ENCODE results near the gene LTBP1. TPM values are rescaled to one million over a fixed set of nuclear protein-coding genes. Genes with fewer than 3 reads are reported as not detected.

Gene LTBP1
- total RNA-seq, 2 experiments from 2014 or later = 0.18 TPM; not detected in 1

DNA sequence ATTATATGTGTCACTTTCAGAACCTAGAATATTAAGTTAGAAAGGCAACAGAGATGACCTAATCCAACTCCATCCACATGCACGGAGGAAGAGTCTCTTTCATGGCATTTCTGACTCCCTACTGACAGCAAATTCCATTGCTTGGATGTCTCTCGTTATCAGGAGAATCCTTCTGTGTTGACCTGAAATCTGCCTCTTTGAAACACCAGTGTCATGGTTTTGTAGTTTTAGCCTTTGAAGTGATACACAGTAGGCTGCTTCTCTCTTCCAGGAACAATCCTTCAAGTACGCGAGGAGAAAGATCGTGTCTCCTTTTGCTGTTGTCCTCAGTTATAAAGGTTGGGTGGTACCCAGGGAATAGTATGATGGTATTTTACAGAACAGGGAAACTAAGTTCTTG, 327.8 kb downstream of the LTBP1 start:
- ATAC-seq (no peak), DNase-seq (no peak)
- Mint-ChIP-seq H3K4me3 (no peak overlapping the region), H3K36me3 (ENCODE audit: low read depth) (no peaks in the 10 kb centered on the region), H3K27ac (no peak overlapping the region), H3K9me3 (no peaks in the 10 kb centered on the region), H3K4me1 (ENCODE audit: low read depth) (peaks cover 9% of the 10 kb centered on the region), H3K27me3 (peaks cover 8% of the 10 kb centered on the region)
- ChIA-PET CTCF (no interaction called here), POLR2A (no interaction called here)
- intact Hi-C loops (cut with micrococcal nuclease) = no loop called here
- TF ChIP-seq, protein P1, sequence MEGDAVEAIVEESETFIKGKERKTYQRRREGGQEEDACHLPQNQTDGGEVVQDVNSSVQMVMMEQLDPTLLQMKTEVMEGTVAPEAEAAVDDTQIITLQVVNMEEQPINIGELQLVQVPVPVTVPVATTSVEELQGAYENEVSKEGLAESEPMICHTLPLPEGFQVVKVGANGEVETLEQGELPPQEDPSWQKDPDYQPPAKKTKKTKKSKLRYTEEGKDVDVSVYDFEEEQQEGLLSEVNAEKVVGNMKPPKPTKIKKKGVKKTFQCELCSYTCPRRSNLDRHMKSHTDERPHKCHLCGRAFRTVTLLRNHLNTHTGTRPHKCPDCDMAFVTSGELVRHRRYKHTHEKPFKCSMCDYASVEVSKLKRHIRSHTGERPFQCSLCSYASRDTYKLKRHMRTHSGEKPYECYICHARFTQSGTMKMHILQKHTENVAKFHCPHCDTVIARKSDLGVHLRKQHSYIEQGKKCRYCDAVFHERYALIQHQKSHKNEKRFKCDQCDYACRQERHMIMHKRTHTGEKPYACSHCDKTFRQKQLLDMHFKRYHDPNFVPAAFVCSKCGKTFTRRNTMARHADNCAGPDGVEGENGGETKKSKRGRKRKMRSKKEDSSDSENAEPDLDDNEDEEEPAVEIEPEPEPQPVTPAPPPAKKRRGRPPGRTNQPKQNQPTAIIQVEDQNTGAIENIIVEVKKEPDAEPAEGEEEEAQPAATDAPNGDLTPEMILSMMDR (IDR thresholded peaks at IDR 0.05) = no peak

DNA sequence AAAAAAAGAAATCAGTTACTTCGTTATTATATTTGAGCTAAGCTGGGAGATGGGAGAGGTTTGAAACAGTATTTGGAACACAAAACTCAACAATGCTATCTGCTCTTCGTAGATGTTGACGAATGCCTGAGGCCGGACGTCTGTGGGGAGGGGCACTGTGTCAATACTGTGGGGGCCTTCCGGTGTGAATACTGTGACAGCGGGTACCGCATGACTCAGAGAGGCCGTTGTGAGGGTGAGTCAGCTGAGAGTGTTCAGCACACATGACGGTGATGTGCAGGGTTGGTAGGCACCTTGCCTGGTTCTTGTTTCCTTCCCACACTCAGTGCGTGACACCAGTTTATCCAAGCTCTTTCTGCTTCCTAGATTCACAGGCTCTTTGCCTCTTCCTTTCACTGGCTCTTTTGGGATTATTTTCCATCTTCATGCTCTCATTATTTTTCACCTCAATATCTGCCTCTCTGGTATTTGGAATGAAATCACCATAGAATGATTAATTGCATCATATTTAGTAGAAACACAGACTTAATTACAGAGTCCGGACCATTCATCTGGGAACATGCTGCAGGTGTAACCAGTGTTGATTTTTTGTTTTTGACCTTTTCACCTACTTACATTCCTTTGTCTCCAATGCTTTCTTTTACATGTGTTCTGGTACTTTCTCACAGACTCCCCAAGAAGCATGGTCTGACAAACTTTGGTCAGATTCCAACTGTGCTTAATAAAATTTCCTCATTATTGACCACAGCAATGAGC, 329.1 kb downstream of the LTBP1 start:
- ChIA-PET POLR2A (interaction anchor here (0.8 kb wide), 1 partner anchor 46 kb away, joined by 3 read pairs; no protein-coding TSS in a partner anchor), CTCF (no interaction called here)
- no peak overlapping the region for H3K27ac Mint-ChIP-seq
- ATAC-seq (peak; percentile 82), DNase-seq (peak; percentile 54)
- TF ChIP-seq, protein P1 (IDR thresholded peaks at IDR 0.05) = no peak
- peaks cover 9% of the 10 kb centered on the region for H3K4me1 Mint-ChIP-seq (ENCODE audit: low read depth)
- peaks cover 6% of the 10 kb centered on the region for H3K27me3 Mint-ChIP-seq
- H3K9me3 Mint-ChIP-seq = no peaks in the 10 kb centered on the region
- intact Hi-C loops (cut with micrococcal nuclease) = no loop called here
- no peaks in the 10 kb centered on the region for H3K36me3 Mint-ChIP-seq (ENCODE audit: low read depth)
- H3K4me3 Mint-ChIP-seq = no peak overlapping the region

DNA sequence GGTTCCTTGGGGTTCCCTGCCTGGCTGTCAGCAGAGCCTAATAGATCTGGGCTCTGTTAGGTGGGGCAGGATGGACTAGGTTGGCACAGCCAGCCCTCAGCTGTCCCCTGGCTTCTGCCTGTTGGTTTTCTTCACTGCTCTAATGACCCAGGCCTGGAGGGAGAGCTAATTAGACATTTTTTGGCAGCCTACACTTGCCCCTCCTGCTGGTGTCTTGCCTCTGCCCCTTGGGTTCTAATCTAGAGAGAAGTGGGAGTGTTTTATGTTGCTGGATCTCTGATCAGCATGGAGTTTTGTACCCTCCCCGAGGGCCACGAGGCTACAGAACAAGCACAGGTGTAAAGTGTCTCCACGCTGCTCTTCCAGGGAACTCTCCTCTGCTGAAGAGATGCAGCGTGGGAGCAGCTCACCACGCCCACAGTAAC, 330.3 kb downstream of the LTBP1 start:
- POLR2A ChIA-PET = interaction anchor here (0.8 kb wide), 1 partner anchor 45 kb away, joined by 3 read pairs; no protein-coding TSS in a partner anchor
- intact Hi-C loops (cut with micrococcal nuclease) = no loop called here
- Mint-ChIP-seq H3K4me1 (ENCODE audit: low read depth) (peaks cover 6% of the 10 kb centered on the region), H3K9me3 (no peaks in the 10 kb centered on the region), H3K36me3 (ENCODE audit: low read depth) (no peaks in the 10 kb centered on the region), H3K27ac (no peak overlapping the region), H3K4me3 (no peak overlapping the region), H3K27me3 (peaks cover 6% of the 10 kb centered on the region)
- DNase-seq (no peak), ATAC-seq (no peak)
- CTCF ChIA-PET = no interaction called here
- TF ChIP-seq, protein P1 (IDR thresholded peaks at IDR 0.05) = no peak

DNA sequence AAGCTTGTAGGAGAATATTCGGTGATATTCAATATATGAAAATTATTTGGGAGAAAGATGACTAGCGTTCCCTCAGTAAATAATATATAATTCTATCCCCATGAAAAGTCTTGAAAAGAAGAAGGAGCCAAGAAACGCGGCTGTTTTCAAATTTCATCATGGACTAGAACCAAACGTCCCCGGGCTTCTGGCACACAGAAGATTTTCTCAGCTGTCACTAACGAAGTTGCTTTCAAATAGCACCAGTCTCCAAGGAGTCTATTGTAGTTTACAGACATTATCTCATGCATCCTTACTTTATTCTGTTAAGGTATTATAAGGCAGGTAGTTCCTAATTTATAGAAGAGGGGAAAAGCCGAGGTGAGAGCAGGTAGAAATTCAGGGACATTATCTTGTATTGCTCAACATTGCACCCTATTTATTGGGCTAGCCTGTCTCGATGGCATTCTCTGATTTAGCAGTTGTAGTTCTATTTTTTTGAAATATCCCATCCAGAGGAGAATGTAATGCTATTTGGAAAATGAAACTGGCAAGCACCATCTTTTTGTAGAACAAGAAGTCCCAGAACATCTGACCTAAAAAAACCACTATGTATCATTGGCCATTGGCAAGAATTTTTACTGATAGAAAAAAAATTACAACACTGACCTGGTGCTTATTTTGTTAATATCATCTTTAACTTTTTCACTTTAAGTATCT, 331.6 kb downstream of the LTBP1 start:
- ATAC-seq (no peak), DNase-seq (no peak)
- no peaks in the 10 kb centered on the region for H3K9me3 Mint-ChIP-seq
- TF ChIP-seq, protein P1 (IDR thresholded peaks at IDR 0.05) = no peak
- no peak overlapping the region for H3K27ac Mint-ChIP-seq
- intact Hi-C loops (cut with micrococcal nuclease) = no loop called here
- ChIA-PET POLR2A (no interaction called here), CTCF (no interaction called here)
- H3K27me3 Mint-ChIP-seq = peaks cover 3% of the 10 kb centered on the region
- H3K36me3 Mint-ChIP-seq (ENCODE audit: low read depth) = no peaks in the 10 kb centered on the region
- H3K4me1 Mint-ChIP-seq (ENCODE audit: low read depth) = no peaks in the 10 kb centered on the region
- no peak overlapping the region for H3K4me3 Mint-ChIP-seq

DNA sequence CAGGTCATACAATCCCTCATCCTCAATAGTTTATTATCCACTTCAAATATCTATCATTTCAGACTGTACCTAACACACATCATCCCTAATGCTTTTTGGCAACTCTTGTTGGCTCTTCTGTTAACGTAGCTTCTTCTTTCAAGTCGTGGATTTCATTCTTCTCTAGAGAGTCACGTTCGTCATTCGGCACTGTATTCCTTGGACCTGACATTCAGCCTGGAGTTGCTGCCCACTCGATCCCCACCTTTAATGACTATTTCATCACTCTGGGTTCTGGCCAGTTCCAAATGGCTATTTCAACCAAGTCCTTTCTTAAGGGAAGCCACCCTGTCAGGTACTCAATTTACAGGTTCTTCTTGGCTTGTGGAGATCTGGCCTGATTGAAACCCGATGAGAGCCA, 337.5 kb downstream of the LTBP1 start:
- TF ChIP-seq, protein P1 (IDR thresholded peaks at IDR 0.05) = no peak
- DNase-seq (no peak), ATAC-seq (no peak)
- intact Hi-C loops (cut with micrococcal nuclease) = no loop called here
- CTCF ChIA-PET = no interaction called here
- Mint-ChIP-seq H3K9me3 (no peaks in the 10 kb centered on the region), H3K27ac (no peak overlapping the region), H3K4me1 (ENCODE audit: low read depth) (no peaks in the 10 kb centered on the region), H3K36me3 (ENCODE audit: low read depth) (no peaks in the 10 kb centered on the region), H3K27me3 (peaks cover 7% of the 10 kb centered on the region), H3K4me3 (no peak overlapping the region)
- POLR2A ChIA-PET = no interaction called here
